ENCODE measurements around the gene UBAP2L.

DNA sequence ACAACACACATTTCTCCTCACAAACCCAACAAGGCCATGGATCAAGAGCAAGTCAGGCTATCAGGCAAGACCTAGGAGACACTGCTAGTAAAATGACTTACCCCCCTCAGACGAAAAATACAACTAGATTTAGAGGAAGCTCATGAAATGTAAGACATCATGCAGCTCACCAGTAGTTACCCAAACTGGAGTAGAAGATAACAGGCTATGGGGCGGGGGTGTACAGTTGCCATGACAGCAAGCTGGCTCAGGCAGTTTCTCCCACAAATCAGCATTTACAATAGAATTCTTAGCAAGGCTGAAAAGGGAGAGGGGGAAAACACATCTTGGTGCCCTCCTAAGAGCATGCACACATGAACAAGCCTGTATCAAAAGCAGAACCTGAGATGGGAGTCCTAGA is 42.7 kb upstream of the UBAP2L start:
- TF ChIP-seq, protein P1, sequence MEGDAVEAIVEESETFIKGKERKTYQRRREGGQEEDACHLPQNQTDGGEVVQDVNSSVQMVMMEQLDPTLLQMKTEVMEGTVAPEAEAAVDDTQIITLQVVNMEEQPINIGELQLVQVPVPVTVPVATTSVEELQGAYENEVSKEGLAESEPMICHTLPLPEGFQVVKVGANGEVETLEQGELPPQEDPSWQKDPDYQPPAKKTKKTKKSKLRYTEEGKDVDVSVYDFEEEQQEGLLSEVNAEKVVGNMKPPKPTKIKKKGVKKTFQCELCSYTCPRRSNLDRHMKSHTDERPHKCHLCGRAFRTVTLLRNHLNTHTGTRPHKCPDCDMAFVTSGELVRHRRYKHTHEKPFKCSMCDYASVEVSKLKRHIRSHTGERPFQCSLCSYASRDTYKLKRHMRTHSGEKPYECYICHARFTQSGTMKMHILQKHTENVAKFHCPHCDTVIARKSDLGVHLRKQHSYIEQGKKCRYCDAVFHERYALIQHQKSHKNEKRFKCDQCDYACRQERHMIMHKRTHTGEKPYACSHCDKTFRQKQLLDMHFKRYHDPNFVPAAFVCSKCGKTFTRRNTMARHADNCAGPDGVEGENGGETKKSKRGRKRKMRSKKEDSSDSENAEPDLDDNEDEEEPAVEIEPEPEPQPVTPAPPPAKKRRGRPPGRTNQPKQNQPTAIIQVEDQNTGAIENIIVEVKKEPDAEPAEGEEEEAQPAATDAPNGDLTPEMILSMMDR (conservative IDR thresholded peaks at IDR 0.05; ENCODE audit: low read depth in 2 of 2): no peak
- no peak for TF ChIP-seq EZH2 (IDR thresholded peaks at IDR 0.05; ENCODE audit: low read depth, unreplicated experiment)
- TF ChIP-seq JUNB (IDR thresholded peaks at IDR 0.05; ENCODE audit: unreplicated experiment): no peak
- TF ChIP-seq, protein P2, sequence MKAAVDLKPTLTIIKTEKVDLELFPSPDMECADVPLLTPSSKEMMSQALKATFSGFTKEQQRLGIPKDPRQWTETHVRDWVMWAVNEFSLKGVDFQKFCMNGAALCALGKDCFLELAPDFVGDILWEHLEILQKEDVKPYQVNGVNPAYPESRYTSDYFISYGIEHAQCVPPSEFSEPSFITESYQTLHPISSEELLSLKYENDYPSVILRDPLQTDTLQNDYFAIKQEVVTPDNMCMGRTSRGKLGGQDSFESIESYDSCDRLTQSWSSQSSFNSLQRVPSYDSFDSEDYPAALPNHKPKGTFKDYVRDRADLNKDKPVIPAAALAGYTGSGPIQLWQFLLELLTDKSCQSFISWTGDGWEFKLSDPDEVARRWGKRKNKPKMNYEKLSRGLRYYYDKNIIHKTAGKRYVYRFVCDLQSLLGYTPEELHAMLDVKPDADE (IDR thresholded peaks at IDR 0.05): no peak
- no peak for TF ChIP-seq POLR2AphosphoS5 (IDR thresholded peaks at IDR 0.05; ENCODE audit: low read depth)
- TF ChIP-seq, protein P3, sequence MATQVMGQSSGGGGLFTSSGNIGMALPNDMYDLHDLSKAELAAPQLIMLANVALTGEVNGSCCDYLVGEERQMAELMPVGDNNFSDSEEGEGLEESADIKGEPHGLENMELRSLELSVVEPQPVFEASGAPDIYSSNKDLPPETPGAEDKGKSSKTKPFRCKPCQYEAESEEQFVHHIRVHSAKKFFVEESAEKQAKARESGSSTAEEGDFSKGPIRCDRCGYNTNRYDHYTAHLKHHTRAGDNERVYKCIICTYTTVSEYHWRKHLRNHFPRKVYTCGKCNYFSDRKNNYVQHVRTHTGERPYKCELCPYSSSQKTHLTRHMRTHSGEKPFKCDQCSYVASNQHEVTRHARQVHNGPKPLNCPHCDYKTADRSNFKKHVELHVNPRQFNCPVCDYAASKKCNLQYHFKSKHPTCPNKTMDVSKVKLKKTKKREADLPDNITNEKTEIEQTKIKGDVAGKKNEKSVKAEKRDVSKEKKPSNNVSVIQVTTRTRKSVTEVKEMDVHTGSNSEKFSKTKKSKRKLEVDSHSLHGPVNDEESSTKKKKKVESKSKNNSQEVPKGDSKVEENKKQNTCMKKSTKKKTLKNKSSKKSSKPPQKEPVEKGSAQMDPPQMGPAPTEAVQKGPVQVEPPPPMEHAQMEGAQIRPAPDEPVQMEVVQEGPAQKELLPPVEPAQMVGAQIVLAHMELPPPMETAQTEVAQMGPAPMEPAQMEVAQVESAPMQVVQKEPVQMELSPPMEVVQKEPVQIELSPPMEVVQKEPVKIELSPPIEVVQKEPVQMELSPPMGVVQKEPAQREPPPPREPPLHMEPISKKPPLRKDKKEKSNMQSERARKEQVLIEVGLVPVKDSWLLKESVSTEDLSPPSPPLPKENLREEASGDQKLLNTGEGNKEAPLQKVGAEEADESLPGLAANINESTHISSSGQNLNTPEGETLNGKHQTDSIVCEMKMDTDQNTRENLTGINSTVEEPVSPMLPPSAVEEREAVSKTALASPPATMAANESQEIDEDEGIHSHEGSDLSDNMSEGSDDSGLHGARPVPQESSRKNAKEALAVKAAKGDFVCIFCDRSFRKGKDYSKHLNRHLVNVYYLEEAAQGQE (IDR thresholded peaks at IDR 0.05; ENCODE audit: unreplicated experiment): no peak
- TF ChIP-seq NANOG (IDR thresholded peaks at IDR 0.05; ENCODE audit: borderline replicate concordance): no peak

Measured in GM23338 (cell line).